Colon (tissue), 2 donors: ENCODE data around the gene ZFAND3.
"Not testable (repeated sequence)": the region's sequence is repeated elsewhere in the genome, so short reads cannot be mapped to it uniquely, and the experiment has no call there.

Experiments
- FAIRE-seq: peaks from 2 replicates; lab custom pipeline; 2012; peaks lifted over from hg19 to GRCh38; lab: Jason Lieb, UNC
- donor health status: control.
- donor health status: control.

Gene ZFAND3

DNA sequence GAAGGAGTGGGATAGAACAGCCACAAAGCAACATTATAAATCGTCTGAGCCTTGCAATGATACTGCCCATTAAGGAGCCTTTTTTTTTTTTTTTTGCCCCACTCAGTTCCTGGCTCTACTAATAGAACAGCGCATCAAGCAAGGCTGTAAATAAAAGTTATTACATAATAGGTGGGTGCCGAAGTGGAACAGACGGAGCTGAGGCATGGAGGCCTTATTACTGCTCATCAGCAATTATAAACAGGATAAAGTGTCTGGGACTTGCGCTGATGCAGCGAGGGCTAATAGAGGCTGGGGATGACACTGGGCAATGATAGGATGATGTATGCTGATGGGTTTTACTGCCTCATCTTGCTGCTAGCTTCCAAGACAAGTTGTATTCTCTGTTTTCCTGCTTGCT is 272.1 kb downstream of the ZFAND3 start:
- FAIRE-seq: no peak

DNA sequence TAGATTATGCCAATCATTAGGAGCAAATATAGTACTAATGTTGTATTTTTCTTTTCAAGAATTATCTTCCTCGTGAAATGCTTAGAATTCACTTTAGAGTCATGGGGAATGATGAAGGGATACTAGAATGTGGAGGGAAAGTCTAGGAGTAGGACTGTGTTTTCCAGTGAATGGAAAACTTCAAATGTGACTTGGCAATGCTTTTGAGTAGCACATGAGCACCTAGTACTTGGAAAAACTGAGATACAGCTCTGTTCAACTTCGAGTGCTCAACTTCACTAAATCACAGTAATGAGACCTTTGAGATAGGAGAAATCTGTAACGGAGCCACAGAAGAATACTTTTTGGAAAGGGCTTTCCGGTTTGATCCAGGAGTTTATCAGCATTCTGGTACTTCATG is 272.9 kb downstream of the ZFAND3 start:
- no peak for FAIRE-seq

DNA sequence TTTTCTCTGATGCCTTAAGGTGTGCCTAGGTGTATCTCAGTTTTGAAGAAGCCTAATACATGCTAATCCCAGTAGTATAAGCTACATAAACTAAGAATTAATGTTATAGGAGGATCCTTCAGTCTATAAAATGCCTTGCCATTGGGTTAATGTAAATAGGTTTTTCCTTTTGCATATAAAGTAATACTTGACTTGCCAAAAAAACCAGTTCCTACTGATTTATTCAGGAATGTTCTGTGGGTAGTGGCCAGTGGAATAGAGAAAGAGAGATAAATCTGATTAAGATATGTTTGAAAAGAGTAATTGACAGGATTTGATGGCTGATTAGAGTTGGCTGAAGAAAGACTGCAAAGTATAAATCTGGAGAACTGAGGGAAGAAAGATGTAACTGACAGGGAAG is 273.4 kb downstream of the ZFAND3 start:
- no peak for FAIRE-seq

DNA sequence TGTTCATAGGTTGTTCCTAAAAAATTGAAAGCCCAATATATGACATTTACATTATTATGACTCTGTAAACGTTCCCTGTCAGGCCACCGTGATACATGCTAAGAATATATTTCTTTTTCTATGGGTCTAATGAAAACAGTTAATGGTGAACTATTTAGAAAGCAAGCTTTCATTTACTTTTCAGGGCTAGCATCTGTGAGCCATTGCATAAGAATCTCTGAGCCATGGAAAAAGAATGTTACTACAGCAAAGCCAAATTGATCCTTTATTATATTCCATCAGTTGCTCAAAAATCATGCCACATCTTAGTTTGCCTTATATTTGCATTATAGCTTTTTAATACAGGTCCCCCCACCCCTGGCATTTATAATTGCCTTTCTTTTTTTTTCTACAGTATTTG is 275.5 kb downstream of the ZFAND3 start:
- no peak for FAIRE-seq

DNA sequence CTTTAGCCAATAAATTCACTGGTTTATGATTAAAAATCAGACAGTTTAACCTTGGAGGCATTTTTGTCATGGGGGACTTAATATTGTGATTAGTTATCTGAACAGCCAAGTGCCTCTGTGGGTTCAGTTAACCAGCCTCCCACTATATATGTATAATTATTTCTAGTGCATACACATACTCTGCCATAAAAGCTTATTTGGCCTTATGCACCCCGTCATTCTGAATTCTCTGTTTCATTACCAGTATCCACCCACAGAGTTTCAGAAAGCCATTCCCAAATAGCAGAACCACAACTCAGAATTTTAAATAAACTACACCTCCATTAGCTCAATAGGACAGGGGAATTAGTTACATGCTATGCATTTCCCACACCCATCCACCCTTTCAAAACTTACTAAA is 279.7 kb downstream of the ZFAND3 start:
- no peak for FAIRE-seq

DNA sequence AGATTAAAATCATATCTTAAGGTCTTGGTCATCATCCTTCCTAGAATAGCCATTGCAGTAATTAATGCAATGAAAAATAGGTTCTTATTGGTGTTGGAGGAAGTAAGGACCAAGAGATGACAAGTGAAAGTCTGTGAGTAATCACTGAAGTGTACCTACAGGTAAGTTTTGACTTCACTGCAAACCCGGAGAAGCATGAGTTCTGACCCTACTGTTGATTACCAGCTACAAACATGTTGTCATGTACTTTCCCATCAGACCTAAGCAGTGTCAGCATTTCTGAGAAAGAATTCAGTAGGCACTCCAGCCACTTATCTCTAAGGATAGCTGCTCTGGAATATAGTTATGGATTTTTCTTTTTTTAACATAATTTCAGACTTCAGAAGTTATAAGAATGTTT is 280.9 kb downstream of the ZFAND3 start:
- no peak for FAIRE-seq

DNA sequence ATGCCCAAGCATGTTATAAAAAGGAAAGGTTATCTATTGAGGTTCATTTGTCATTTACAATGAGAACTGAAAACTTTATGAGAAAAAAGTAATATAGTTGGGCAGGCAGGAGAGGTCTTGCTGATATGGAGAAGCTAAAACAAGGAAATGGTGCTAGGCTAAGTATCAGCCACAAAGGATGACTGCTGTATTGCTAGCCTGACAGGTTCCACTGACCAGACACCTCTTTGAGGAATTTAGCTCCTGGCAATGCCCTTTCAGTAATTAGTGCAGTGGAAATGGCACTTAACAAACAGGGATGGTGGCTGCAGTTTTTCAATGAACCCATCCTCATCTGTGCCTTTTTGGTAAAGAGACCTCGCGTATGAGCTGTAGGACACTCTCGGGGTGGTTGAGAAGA is 284.4 kb downstream of the ZFAND3 start:
- no peak for FAIRE-seq

DNA sequence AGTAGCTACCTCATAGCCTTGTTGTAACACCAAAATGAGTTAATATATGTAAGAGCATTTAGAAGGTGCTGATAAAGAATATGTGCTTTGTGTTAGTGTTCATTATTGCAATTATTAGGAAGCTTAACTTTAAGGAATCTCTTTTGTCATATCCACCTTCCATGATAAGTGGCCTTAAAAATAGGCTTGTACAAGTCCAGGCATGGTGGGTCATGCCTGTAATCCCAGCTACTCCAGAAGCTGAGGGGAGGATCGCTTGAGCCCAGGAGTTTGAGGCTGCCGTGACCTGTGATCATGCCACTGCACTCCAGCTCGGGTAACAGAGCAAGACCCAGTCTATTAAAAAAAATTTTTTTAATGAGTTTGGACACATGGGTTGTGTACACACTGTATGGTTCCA is 285.5 kb downstream of the ZFAND3 start:
- no peak for FAIRE-seq

DNA sequence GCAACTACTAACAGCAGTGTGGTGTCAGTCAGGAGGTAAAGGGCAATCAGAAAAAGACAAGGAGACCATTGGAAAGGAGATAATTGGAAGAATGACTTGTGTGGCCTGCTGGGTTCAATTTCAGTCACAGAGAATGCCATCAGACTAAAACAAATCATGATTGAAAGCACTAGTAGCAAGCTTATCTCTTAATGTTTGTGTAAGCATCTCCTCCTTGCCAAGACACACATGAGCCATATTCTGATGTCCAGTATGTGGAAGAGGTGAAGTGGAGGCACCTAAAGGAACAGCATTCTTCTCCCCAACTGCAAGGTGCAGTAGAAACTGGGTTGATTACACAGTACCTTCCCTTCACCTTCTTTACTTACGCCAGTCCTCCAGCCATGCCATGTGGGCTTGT is 287.5 kb downstream of the ZFAND3 start:
- no peak for FAIRE-seq

DNA sequence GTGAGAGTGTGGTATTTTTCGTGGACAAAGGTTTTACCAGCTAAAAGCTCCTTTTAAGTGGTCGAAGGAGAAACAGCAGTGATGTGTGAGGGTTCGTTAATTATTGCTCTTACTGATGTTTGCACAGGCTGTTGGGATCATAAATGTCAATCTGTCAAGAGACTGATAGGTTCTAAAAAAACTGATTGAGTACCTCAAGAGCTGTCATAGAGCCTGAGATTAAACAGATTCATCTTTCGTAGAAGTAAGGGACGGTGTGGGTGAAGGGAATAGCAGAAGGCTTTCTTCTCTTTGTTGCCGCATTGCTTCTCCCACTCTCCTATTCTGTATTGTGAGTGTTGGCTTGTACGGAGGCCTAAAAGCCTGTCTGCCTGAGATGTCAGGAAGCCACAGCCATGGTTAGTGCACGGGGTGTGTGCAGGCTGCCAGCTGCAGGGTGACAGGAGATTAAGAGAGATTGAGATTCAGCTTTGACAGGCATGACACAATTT is 291.0 kb downstream of the ZFAND3 start:
- FAIRE-seq: no peak

DNA sequence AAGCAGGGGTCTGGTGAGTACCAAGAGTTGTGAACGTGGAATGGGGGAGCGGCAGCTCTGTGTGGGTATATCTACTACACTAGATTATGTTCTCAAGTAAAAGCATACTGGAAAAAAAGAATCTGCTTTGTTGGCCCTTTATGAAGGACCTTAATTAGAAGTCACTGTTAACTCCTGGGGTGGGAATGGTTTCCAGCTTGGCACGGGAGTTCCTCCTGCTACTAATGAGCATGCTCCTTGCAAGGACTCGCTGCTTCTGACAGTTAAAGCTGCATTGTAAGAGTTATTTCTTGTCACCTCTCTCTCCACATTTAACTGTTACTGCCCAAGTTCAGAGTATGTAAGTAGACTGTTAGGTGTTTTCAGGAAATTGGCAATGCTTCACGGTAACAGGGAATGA is 292.7 kb downstream of the ZFAND3 start:
- FAIRE-seq: no peak

DNA sequence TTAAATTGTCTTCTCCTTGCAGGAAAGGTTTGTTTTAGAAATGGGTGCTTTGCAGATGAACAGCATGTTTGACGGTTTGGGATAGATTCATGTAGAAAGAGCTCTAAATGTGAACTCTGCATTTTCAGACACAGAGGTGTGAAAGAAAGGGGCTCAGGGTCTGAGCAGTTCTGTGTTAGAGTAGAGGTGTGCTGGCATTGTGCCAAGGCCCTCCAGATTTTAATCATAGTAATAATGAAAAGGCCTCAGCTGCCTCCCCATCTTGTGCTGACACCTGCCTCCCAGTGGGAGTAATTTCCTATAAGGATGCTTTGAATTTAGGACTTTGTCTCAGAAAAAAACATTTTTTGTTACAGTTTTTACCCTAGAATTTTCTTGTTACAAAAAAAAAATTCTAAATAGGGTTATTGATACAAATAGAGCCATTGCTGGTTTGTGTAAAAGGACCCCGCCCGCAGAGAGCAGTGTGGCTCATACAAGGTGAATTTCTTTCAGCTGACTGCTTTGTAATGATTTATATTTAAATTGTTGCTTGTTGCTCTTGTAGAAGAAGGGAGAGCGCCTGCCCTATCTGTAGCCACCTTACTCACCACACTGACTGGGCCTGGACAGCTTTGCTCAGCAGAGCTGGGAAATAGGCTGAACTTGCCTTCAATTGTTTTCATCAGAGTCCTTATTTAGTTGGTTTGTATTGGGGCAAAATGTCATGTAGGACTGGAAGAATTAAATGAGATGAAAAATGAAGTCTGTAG is 294.5 kb downstream of the ZFAND3 start:
- no peak for FAIRE-seq

DNA sequence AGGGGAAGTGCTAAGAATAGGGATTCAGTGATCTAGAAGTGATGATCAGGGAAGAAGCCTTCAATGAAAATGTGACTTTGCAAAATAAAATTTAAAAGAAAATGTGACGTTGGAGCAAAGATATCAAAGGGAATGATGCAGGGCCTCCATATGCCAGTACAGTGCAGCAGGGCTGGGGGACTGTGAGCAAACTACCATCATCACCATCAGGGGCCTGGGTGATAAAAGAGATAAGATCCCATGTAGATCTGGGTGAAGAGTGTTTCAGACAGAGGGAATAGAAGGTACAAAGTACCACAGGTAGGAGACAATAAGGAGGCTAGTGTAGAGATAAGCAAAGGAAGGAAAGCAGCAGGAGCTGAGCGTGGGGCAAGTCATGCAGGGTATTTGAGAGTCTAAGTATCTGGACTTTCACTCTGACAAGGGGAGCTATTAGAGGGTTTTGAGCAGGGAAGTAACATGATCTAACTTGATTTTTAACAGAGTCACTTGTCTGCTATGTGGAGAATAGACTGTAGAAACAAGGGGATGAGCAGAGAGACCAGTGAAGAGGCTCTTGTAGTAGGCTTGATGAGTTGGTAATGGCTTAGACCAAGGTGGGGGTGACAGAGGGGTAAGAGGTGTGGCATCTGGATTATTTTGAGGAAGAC is 295.6 kb downstream of the ZFAND3 start:
- no peak for FAIRE-seq

DNA sequence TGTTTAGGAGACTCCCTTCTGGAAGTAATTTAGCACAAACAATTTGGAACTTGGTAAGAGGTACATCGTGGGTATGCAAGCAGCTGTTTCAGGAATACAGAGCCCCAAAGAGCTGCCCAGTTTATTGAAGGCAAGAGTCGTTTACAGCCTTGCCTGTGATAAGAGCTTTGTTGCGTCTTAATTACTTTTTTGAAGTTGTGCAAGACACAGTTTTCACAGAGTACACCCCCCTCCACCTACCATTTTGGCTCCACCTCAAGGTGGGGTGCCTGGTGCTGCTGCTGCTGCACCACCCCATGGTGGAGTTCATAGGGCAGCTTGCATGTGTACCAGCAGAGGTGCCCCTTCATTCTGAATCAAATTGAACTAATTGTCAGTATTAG is 296.1 kb downstream of the ZFAND3 start:
- no peak for FAIRE-seq

DNA sequence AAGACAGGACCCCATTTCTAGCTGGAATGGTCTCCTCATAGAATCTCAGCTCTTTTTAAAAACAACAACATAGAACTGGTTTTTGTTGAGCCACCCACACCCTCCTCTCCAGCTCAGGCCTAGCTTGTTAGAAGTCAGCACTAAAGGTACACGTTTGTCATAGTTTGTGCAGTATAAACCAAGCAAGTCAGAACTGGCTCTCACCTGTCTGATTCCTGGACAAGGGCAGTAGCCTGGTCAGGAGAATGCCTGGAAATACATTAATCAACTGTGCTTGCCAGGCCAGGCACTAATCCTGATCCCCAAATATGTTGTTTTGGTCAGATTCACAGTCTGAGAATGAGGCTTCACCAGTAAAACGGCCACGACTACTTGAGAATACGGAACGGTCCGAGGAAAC is 296.7 kb downstream of the ZFAND3 start:
- no peak for FAIRE-seq

DNA sequence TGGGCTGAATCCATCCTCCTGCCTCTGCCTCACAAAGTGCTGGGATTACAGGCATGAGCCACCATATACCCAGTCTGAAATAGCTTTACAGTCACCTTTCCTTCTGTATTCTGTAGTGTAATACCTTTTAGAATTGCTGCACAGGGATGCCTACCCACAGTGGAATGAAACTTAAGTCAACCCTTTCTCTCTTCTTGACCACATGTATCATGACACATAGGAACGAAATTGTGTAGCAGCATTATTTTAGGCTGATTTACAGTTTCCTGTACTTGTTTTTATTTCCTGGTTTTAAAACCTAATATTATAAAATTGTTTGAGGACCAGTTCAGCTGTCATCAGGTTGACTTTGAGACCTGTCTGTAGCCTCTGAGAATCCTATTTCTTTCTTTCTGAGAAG is 297.8 kb downstream of the ZFAND3 start:
- no peak for FAIRE-seq

DNA sequence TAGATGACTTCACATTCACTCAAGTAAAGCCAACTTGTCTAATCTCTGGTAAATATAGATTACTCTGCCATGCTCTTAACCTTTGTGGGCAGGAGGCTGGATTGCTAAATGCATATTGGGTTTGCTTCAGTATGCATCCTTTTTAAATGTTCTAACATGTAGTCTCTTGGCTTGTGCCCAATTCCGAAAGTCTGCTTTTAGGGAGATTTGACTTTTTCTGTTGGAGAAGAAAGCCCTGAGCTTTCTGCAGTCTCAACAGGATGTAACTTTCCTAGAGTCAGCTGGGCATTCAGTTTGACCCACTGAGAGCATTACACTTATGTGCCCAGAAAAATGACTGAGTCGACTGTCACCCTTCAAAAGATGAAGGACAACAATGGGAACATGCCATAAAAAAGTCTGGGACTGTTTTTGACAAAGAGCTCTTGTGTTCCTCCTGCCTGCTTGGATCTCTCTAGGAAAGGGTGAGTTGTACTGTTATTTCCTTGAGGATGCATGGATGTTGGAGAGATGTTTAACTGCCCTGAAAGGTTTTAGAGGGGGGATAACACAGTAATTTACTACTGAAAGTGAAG is 299.4 kb downstream of the ZFAND3 start:
- no peak for FAIRE-seq

DNA sequence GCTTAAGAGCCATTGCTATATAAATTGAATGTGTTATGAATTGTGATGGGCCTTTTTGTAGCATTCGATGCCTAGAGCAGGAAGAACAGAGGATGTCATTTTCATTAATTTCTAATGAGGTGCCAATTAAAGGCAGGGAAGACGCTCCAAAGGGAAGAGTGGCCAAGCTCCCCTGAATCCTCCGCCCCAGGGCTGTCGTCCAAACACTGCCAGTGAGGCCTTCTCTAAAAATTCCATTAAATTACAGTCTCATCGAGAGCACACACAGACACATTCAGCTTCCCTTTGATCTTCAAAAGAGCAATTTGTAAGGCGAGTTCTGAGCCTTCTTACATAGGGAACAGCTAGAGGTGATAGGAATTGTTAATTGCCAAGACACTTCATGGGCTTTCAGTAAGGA is 300.0 kb downstream of the ZFAND3 start:
- FAIRE-seq: no peak

DNA sequence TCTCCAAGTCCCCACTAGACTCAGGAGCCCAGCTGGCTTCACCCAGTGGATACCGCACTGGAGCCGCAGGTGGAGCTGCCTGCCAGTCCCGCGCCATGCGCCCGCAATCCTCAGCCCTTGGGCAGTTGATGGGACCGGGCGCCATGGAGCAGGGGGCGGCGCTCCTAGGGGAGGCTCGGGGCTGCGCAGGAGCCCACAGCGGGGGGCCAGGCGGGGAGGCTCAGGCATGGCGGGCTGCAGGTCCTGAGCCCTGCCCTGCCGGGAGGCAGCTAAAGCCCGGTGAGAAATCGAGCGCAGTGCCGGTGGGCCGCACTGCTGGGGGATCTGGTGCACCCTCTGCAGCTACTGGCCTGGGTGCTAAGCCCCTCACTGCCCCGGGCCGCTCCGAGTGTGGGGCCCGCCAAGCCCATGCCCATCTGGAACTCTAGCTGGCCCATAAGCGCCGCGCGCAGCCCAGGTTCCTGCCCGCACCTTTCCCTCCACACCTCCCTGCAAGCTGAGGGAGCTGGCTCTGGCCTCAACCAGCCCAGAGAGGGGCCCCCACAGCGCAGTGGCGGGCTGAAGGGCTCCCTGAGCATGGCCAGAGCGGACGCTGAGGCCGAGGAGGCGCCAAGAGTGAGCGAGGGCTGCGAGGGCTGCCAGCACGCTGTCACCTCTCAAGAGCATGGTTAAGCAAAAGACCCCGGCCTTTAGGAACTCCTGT is 304.8 kb downstream of the ZFAND3 start:
- FAIRE-seq: not testable (repeated sequence)

DNA sequence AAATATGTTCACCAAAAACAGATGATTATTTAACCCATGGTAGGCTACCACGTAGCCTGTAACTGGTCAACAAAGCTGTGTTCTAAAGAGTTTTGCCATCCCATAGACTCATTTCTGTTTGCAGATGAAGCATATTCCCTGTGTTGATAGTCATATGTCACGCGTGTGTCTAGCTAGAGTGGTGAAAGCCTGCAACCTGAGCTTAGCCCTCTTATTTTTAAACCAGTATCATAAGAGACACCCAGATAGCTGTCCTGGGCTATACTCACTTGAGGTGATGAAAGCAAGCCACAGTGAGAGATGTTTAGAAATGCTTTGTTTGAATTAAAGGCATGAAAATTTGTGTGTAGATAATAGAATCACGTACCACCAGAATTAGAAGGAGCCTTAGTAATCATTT is 307.8 kb downstream of the ZFAND3 start:
- no peak for FAIRE-seq

DNA sequence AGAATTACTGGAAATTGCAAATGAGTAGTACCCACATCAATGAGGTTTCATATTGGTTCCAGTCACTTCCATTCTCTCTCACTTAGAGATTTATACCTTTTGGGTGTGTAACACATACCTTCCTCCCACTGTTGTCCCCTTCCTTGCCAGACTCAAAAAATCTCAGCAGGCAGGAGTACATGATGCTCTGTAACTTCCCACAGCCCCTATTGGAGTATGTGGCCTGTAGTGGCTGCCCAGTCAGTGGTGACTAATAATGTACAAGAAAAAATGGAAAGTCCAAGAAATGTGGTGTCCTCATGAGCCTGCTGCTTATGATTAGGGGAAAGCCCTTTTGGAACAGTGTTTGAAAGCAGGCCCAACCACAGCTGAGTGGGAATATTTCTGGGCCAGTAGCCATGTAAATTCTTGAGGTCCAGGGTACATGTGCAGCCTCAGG is 312.0 kb downstream of the ZFAND3 start:
- no peak for FAIRE-seq

DNA sequence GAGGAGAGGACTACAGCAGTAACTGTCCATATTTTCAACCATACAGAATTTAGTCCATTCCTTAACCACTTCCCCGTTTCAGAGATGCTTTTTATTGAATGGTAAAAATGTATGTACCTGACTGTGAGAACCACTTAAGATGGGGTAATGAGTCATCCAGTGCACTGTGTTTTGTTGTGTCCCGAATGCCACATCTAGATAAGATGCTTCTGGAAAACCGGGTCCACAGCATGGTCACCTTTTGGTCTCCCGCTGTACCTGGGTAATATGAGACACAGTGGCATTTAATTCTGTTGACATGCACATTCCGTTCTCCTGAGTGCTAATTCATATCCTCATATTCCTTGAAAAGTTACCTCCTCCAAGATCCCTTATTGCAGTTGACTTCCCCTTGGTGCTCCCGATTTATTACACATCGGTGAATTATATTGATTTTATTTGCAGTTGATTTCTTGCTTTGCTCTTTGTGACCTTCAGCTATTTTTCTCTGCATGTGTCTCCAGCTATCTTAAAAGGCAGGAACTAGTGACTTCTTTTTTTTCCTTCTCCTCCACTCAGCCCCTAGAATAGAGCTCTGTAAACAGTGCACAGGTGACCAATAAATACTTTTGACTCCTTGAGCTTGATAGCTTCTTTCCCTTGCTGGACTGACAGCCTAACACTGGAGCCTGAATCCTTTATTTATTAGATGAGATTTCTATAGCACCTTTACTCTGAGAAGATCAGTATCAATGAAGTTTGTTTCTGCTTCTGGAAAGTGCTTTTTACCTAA is 314.6 kb downstream of the ZFAND3 start:
- no peak for FAIRE-seq
